ENCODE results near the gene CERS3.

The CERS3 gene

DNA sequence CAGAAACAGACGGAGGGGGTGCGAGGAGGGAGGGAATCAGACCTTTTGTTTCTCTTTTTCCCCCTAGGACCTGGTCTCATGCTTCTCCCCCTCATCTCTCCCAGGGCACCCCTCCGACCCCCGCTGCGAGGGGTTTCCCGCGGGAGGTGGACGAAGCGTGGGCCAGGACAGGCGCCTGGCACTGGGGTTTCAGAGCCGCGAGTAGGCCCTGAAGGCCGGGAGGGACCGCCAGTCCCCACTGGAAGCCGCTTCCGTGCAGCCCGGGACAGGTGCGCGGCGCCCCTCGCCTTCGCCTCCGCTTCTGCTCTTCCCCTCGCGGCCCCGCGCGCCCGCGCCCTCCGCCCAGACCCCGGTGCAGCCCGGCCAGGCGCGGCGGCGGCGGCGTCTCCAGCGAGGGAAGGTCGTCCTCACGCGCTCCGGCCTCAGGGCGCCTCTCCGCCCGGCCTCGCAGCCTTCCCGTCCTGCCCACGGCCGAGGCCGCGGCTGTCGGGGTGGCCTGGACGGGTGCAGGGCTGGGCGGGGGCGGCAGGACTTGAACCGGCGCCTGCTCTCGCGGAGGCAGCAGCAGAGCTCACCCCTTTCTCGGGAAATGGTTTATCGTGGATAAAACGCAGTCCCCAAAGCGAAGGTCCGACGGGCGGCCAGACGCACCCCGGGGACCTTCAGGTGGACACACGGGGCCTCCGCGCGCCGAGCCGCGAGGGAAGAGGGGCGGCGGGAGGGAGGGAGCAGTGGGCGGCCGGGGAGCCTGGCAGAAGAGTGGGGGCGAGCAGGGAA lies 155.4 kb downstream of the CERS3 start:
- DNase-seq = no peak

- no peak for DNase-seq
These were observed 156.0 kb downstream of the CERS3 start for GRCh38 chr15:100372739-100373119.

- no peak for DNase-seq
These were observed 173.4 kb downstream of the CERS3 start for GRCh38 chr15:100355342-100355741.

DNA sequence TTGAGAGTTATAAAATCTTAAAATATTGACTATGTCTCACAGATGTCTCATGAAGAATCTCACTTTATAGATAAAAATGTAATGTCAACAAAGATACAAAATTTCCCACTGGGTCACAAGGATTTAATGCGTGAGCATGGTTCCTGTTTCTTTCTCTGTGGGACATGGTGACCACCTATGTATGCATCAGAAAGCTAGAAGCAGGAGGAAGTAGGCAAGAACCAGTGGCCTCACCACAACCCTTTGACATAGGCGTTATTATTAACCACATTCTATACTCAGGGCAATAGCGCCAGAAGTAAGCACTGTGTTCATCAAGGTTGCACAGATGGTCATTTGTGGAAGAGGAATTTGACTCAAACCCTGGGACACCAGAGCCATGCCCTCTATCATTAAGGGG lies 175.3 kb downstream of the CERS3 start:
- DNase-seq = no peak

DNA sequence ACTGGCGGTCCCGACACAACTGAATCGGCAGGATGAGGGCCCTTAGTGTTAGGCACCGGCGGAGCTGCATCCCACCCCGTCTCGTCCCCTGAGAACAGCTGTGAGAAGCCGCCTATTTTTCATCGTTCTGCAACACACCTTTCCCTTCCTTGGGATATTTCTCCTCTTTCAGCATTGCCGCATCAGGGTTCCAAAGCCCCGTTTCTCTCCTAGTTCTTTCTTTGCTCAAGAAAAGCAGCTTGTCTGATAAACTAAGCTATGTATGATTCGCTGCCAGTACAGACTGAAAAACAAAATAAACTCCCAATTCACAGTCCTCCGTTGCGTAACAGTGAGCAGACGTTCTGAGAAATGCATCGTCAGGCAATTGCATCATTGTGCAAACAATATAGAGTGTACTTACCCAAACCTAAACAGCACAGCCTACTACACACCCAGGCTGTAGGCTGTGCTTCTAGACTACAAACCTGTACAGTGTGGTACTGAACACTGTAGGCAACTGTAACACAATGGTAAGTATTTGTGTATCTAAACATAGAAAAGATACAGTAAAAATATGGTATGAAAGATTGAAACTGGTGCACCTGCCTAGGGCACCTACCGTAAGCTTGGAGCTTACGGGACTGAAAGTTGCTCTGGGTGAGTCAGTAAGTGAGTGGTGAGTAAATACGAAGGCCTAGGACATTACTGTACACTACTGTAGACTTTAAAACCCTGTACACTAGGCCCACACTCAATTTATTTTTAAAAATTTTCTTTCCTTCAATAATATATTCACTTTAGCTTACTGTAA lies 178.1 kb downstream of the CERS3 start:
- DNase-seq = no peak

Measured in DMS79 treated with DMSO at 0.1 percent for 48 hours (cell line).